SK-N-SH treated with all-trans-retinoic acid at 6 μM for 48 hours (cell line): Measurements from ENCODE around the gene NEGR1.

Experiments
- ATAC-seq: fragments of 200-7000 bp; cut with Tn5 transposase; 3 replicates; pipeline ENCODE4 v1.9.1; 2020; ENCODE audit warnings: mild to moderate bottlenecking, moderate library complexity
- ARNTL ChIP-seq: fragments of 450-650 bp; formaldehyde crosslinking; IDR thresholded peaks from 2 replicates; pipeline ENCODE4 v1.5.0; 2020; ENCODE audit warnings: low read depth, mild to moderate bottlenecking, moderate library complexity, borderline replicate concordance
- BACH2 ChIP-seq: fragments of 250-450 bp; sonication (Bioruptor Pico); IDR thresholded peaks from 2 replicates; pipeline ENCODE4 v1.9.0; 2021; ENCODE audit warnings: mild to moderate bottlenecking, borderline replicate concordance
- CSDC2 ChIP-seq: fragments of 250-450 bp; sonication (Bioruptor Pico); IDR thresholded peaks from 2 replicates; pipeline ENCODE4 v1.5.0; 2020; ENCODE audit warnings: mild to moderate bottlenecking, moderate library complexity
- ESRRG ChIP-seq: fragments of 250-450 bp; sonication (Bioruptor Pico); IDR thresholded peaks from 2 replicates; pipeline ENCODE4 v1.6.1; 2021; ENCODE audit warnings: mild to moderate bottlenecking
- ISL1 ChIP-seq: fragments of 250-450 bp; sonication (Bioruptor Pico); IDR thresholded peaks from 2 replicates; pipeline ENCODE4 v2.1.2; 2022; ENCODE audit warnings: mild to moderate bottlenecking, moderate library complexity
- OSR1 ChIP-seq: fragments of 250-450 bp; sonication (Bioruptor Pico); IDR thresholded peaks from 2 replicates; pipeline ENCODE4 v1.8.0; 2022; ENCODE audit warnings: moderate library complexity, mild to moderate bottlenecking, inconsistent platforms
- PPARA ChIP-seq: fragments of 250-450 bp; sonication (Bioruptor Pico); IDR thresholded peaks from 2 replicates; pipeline ENCODE4 v1.5.0; 2020; ENCODE audit warnings: mild to moderate bottlenecking, borderline replicate concordance
- RARB ChIP-seq: fragments of 250-450 bp; sonication (Bioruptor Pico); IDR thresholded peaks from 2 replicates; pipeline ENCODE4 v1.8.0; 2021; ENCODE audit warnings: mild to moderate bottlenecking, moderate library complexity
- SNAI2 ChIP-seq: fragments of 250-450 bp; sonication (Bioruptor Pico); IDR thresholded peaks from 2 replicates; pipeline ENCODE4 v1.5.0; 2020; ENCODE audit warnings: mild to moderate bottlenecking, moderate library complexity
- TOX ChIP-seq: fragments of 250-450 bp; sonication (Bioruptor Pico); IDR thresholded peaks from 2 replicates; pipeline ENCODE4 v1.8.0; 2021; ENCODE audit warnings: mild to moderate bottlenecking, moderate library complexity, borderline replicate concordance
- ZC3H10 ChIP-seq: fragments of 250-450 bp; sonication (Bioruptor Pico); IDR thresholded peaks from 2 replicates; pipeline ENCODE4 v1.5.1; 2021; ENCODE audit warnings: mild to moderate bottlenecking, moderate library complexity
- ZFP3 ChIP-seq: fragments of 250-450 bp; sonication (Bioruptor Pico); IDR thresholded peaks from 2 replicates; pipeline ENCODE4 v1.5.0; 2020; ENCODE audit warnings: mild to moderate bottlenecking, moderate library complexity
- ZFP30 ChIP-seq: fragments of 450-650 bp; formaldehyde crosslinking; IDR thresholded peaks from 2 replicates; pipeline ENCODE4 v1.5.0; 2022; ENCODE audit warnings: mild to moderate bottlenecking, moderate library complexity
- ZNF70 ChIP-seq: fragments of 450-650 bp; formaldehyde crosslinking; IDR thresholded peaks from 2 replicates; pipeline ENCODE4 v1.5.0; 2020; ENCODE audit warnings: mild to moderate bottlenecking, moderate library complexity
- ZNF8 ChIP-seq: fragments of 450-650 bp; formaldehyde crosslinking; IDR thresholded peaks from 2 replicates; pipeline ENCODE4 v1.5.0; 2020; ENCODE audit warnings: mild to moderate bottlenecking, moderate library complexity
- TF ChIP-seq, protein P1 (sequence below): fragments of 250-450 bp; sonication (Bioruptor Pico); IDR thresholded peaks from 2 replicates; pipeline ENCODE4 v1.8.0; 2020; ENCODE audit warnings: mild to moderate bottlenecking, moderate library complexity, borderline replicate concordance
- TF ChIP-seq, protein P2 (sequence below): fragments of 250-450 bp; sonication (Bioruptor Pico); IDR thresholded peaks from 2 replicates; pipeline ENCODE4 v1.5.0; 2020; ENCODE audit warnings: mild to moderate bottlenecking, moderate library complexity
- TF ChIP-seq, protein P3 (sequence below): fragments of 250-450 bp; sonication (Bioruptor Pico); IDR thresholded peaks from 2 replicates; pipeline ENCODE4 v1.5.1; 2020; ENCODE audit warnings: low read depth, mild to moderate bottlenecking, moderate library complexity
- TF ChIP-seq, protein P4 (sequence below): fragments of 250-450 bp; sonication (Bioruptor Pico); IDR thresholded peaks from 2 replicates; pipeline ENCODE4 v1.5.1; 2021; ENCODE audit warnings: mild to moderate bottlenecking, moderate library complexity

The NEGR1 gene

DNA sequence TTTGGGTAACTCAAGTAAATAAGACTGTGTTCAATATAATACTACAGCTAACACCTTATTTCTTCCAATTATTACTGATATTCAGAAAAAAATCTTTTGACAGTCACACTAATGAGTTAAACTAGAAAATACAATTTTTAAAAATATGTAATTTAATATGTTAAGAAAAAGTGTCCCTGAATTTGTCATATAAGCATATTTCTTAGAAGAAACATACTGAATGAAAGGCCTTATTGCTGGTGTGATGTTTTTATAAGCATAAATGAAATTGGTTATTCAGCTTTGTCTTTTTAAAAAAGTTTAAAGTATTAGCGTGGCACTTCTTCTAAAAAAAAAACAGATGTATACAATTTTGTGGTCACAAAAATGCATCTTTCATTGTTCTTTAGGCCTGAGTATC, 267.3 kb downstream of the NEGR1 start (continued):
- TF ChIP-seq, protein P1, sequence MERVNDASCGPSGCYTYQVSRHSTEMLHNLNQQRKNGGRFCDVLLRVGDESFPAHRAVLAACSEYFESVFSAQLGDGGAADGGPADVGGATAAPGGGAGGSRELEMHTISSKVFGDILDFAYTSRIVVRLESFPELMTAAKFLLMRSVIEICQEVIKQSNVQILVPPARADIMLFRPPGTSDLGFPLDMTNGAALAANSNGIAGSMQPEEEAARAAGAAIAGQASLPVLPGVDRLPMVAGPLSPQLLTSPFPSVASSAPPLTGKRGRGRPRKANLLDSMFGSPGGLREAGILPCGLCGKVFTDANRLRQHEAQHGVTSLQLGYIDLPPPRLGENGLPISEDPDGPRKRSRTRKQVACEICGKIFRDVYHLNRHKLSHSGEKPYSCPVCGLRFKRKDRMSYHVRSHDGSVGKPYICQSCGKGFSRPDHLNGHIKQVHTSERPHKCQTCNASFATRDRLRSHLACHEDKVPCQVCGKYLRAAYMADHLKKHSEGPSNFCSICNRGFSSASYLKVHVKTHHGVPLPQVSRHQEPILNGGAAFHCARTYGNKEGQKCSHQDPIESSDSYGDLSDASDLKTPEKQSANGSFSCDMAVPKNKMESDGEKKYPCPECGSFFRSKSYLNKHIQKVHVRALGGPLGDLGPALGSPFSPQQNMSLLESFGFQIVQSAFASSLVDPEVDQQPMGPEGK (CRISPR knock-in tag) = no peak

DNA sequence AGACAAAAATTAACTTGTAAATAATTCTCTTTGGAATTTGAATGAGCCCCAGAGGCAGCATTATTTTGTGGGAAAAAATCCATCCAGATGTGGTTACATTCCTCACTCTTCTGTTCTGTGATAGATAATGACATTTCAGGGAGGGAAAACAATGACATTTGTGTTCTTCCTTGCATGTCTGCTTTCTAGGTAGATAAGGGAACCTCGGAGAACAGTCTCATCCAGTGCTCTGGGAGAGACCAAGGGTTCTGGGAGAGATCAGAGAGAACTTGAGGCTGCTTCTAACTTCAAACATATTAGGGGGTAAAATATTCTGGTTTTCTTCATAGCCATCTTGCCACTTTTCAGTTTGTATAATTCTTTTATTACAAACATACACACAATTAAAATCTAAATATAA, 269.2 kb downstream of the NEGR1 start:
- no peak for ATAC-seq
- TF ChIP-seq ARNTL = no peak
- no peak for TF ChIP-seq OSR1 (CRISPR knock-in tag)

DNA sequence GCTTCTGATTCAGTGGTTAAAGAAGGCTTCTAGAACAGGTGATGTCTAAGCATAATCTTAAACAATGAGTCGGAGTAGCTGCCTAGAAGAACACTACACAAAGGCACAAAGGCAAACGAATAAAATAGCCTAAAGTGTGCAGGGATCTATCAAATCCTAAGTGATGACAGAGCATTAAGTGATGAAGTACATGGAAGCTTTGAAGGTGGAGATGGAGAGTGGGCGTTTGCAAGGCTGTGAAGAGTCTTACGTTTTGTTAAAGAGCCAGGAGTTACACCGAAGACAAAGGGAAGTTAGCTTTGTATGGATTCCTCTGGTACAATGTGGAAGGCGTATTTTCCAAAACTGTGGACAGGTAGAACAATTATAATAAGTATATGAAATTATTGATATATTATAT, 270.6 kb downstream of the NEGR1 start:
- TF ChIP-seq CSDC2 (CRISPR knock-in tag) (no peak), ZNF8 (CRISPR knock-in tag) (no peak), ISL1 (CRISPR knock-in tag) (no peak), RARB (CRISPR knock-in tag) (no peak), ZC3H10 (CRISPR knock-in tag) (no peak), ESRRG (CRISPR knock-in tag) (no peak)
- TF ChIP-seq, protein P2, sequence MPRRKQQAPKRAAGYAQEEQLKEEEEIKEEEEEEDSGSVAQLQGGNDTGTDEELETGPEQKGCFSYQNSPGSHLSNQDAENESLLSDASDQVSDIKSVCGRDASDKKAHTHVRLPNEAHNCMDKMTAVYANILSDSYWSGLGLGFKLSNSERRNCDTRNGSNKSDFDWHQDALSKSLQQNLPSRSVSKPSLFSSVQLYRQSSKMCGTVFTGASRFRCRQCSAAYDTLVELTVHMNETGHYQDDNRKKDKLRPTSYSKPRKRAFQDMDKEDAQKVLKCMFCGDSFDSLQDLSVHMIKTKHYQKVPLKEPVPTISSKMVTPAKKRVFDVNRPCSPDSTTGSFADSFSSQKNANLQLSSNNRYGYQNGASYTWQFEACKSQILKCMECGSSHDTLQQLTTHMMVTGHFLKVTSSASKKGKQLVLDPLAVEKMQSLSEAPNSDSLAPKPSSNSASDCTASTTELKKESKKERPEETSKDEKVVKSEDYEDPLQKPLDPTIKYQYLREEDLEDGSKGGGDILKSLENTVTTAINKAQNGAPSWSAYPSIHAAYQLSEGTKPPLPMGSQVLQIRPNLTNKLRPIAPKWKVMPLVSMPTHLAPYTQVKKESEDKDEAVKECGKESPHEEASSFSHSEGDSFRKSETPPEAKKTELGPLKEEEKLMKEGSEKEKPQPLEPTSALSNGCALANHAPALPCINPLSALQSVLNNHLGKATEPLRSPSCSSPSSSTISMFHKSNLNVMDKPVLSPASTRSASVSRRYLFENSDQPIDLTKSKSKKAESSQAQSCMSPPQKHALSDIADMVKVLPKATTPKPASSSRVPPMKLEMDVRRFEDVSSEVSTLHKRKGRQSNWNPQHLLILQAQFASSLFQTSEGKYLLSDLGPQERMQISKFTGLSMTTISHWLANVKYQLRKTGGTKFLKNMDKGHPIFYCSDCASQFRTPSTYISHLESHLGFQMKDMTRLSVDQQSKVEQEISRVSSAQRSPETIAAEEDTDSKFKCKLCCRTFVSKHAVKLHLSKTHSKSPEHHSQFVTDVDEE = no peak
- no peak for ATAC-seq

DNA sequence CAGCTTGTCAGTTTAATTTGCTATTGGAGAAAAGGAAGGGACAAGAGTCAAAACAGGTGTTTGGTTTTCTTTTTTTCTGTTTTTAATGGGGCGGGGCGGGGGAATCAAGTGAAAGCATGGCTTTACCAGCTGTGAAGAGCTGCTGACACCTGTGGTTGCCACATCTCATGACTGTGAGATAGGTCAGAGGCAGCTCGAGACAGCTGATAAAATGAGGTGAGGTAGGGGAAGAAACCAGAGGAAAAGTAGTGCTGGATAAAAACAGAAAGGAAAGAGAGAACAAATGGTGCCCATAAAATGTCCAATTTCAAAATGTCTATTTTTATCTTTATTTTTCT, 272.3 kb downstream of the NEGR1 start:
- TF ChIP-seq, protein P3, sequence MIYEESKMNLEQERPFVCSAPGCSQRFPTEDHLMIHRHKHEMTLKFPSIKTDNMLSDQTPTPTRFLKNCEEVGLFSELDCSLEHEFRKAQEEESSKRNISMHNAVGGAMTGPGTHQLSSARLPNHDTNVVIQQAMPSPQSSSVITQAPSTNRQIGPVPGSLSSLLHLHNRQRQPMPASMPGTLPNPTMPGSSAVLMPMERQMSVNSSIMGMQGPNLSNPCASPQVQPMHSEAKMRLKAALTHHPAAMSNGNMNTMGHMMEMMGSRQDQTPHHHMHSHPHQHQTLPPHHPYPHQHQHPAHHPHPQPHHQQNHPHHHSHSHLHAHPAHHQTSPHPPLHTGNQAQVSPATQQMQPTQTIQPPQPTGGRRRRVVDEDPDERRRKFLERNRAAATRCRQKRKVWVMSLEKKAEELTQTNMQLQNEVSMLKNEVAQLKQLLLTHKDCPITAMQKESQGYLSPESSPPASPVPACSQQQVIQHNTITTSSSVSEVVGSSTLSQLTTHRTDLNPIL = no peak
- TF ChIP-seq SNAI2 = no peak
- no peak for TF ChIP-seq ARNTL
- TF ChIP-seq ISL1 (CRISPR knock-in tag) = no peak
- no peak for TF ChIP-seq ZNF8 (CRISPR knock-in tag)
- TF ChIP-seq PPARA (CRISPR knock-in tag) = no peak
- TF ChIP-seq TOX (CRISPR knock-in tag) = no peak
- ATAC-seq = no peak

DNA sequence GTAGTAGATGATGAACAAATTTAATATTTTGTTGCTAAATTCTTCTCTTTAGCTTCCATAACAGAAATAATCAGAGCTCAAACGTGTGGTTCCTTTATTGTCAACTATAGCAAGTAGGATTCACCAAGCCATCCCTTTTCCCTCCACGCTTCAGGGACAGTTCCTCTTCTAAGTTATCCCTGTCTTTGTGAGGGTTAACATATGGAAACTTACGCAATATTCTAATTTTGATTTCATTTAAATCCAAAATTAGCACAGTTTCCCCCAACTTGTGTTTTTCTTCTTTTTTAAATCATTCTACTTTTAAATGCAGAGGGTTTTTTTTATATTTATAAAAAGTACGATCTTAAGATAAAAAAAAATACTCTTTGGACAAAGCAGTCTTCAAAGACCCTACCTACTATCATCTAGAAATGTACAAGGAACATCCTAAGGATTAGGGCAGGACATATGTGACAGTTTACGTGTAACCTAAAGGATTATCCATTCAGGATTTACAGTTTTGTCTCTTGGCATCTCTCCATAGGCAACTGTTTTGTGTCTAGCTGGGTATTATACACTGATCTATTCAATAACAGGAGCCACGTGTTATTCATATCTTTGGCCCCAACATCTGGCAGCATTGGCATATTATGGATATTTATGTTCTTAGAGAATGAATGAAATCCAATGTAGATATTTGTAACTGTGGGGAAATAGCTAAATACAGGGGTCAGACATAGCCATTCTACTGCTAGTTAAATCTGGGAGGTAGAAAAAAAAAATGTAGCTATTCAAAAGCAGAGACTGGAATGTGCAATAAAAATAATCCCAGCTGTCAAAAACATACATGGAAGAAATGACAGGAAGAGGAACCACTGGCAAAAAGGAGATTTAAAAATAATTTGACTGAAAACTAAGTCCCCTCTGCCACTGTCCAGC, 272.9 kb downstream of the NEGR1 start:
- TF ChIP-seq ZC3H10 (CRISPR knock-in tag) (no peak), TOX (CRISPR knock-in tag) (no peak), ZNF70 (CRISPR knock-in tag) (no peak), PPARA (CRISPR knock-in tag) (no peak), BACH2 (no peak), OSR1 (CRISPR knock-in tag) (no peak), ZFP3 (CRISPR knock-in tag) (no peak), ZFP30 (CRISPR knock-in tag) (no peak), ESRRG (CRISPR knock-in tag) (no peak), SNAI2 (no peak), ZNF8 (CRISPR knock-in tag) (no peak)
- TF ChIP-seq, protein P3 = no peak
- TF ChIP-seq, protein P1 (CRISPR knock-in tag) = no peak
- TF ChIP-seq, protein P4, sequence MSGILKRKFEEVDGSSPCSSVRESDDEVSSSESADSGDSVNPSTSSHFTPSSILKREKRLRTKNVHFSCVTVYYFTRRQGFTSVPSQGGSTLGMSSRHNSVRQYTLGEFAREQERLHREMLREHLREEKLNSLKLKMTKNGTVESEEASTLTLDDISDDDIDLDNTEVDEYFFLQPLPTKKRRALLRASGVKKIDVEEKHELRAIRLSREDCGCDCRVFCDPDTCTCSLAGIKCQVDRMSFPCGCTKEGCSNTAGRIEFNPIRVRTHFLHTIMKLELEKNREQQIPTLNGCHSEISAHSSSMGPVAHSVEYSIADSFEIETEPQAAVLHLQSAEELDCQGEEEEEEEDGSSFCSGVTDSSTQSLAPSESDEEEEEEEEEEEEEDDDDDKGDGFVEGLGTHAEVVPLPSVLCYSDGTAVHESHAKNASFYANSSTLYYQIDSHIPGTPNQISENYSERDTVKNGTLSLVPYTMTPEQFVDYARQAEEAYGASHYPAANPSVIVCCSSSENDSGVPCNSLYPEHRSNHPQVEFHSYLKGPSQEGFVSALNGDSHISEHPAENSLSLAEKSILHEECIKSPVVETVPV (CRISPR knock-in tag) = no peak
- TF ChIP-seq, all 23 proteins: peak for 0
- ATAC-seq = no peak
